NT2/D1 (cell line): ENCODE results near the gene PRAC1.
"Not testable (repeated sequence)": the region's sequence is repeated elsewhere in the genome, so short reads cannot be mapped to it uniquely, and the experiment has no call there.

Experiments
- DNase-seq: peaks from one replicate; pipeline ENCODE4 v3.0.0-alpha.2; 2011; ENCODE audit warnings: low read depth, low spot score
- H3K27me3 ChIP-seq: 2 replicates; pipeline ENCODE4 v1.6.0; 2011; ENCODE audit warnings: mild to moderate bottlenecking; ENCODE audit not compliant: insufficient read length, insufficient read depth
- H3K36me3 ChIP-seq: 2 replicates; pipeline ENCODE4 v1.6.1; 2011; ENCODE audit warnings: mild to moderate bottlenecking, low read length, mixed read lengths; ENCODE audit not compliant: insufficient read depth, insufficient read length
- H3K4me1 ChIP-seq: 2 replicates; pipeline ENCODE4 v1.5.1; 2011; ENCODE audit not compliant: insufficient read depth, insufficient read length
- H3K4me3 ChIP-seq: 2 replicates; pipeline ENCODE4 v1.5.1; 2011; ENCODE audit warnings: low read depth; ENCODE audit not compliant: insufficient read length
- H3K9ac ChIP-seq: 2 replicates; pipeline ENCODE4 v1.6.0; 2011; ENCODE audit warnings: low read depth; ENCODE audit not compliant: insufficient read length
- H3K9me3 ChIP-seq: 2 replicates; pipeline ENCODE4 v1.5.1; 2011; ENCODE audit warnings: mild to moderate bottlenecking, low read length; ENCODE audit not compliant: insufficient read depth
- SUZ12 ChIP-seq: IDR thresholded peaks from 2 replicates; pipeline ENCODE4 v1.6.1; 2011; ENCODE audit not compliant: insufficient read length, insufficient read depth; ENCODE audit errors: extremely low read depth
- YY1 ChIP-seq: IDR thresholded peaks from 2 replicates; pipeline ENCODE4 v1.6.1; 2011; ENCODE audit not compliant: insufficient read length, insufficient read depth
- ZNF274 ChIP-seq: IDR thresholded peaks from 2 replicates; pipeline ENCODE4 v1.6.1; 2011; ENCODE audit warnings: mild to moderate bottlenecking, low read depth, low read length

The PRAC1 gene

GRCh38 chr17:48718761-48719641, 3.3 kb downstream of the PRAC1 start:
- Histone ChIP-seq H3K9ac (peak overlapping the region; percentile 72), H3K36me3 (no peaks in the 10 kb centered on the region), H3K9me3 (no peaks in the 10 kb centered on the region), H3K4me3 (peak overlapping the region; percentile 45), H3K27me3 (peaks cover 81% of the 10 kb centered on the region), H3K4me1 (peaks cover 20% of the 10 kb centered on the region)
- no peak for DNase-seq
- TF ChIP-seq ZNF274 (no peak), SUZ12 (peak; percentile 71)

- no peak for DNase-seq
- Histone ChIP-seq H3K36me3 (no peaks in the 10 kb centered on the region), H3K4me1 (peaks cover 20% of the 10 kb centered on the region), H3K4me3 (peak overlapping the region; percentile 45), H3K9me3 (no peaks in the 10 kb centered on the region), H3K9ac (peak overlapping the region; percentile 72), H3K27me3 (peaks cover 74% of the 10 kb centered on the region)
- TF ChIP-seq ZNF274, result no peak
- TF ChIP-seq YY1, result no peak
- no peak for TF ChIP-seq SUZ12
Observed at GRCh38 chr17:48718227-48718760, 4.0 kb downstream of the PRAC1 start.

- no peak for DNase-seq
- H3K36me3 ChIP-seq, result no peaks in the 10 kb centered on the region
- H3K4me1 ChIP-seq, result peaks cover 20% of the 10 kb centered on the region
- H3K9ac ChIP-seq, result no peak overlapping the region
- H3K9me3 ChIP-seq, result no peaks in the 10 kb centered on the region
- H3K27me3 ChIP-seq, result peaks cover 69% of the 10 kb centered on the region
- TF ChIP-seq YY1, result no peak
- no peak for TF ChIP-seq ZNF274
- TF ChIP-seq SUZ12, result no peak
- no peak overlapping the region for H3K4me3 ChIP-seq
Observed at GRCh38 chr17:48717367-48718226, 4.7 kb downstream of the PRAC1 start.

- not testable (repeated sequence) for H3K9ac ChIP-seq
Observed at GRCh38 chr17:48716549-48716948, 5.8 kb downstream of the PRAC1 start.

GRCh38 chr17:48715496-48716399, 6.6 kb downstream of the PRAC1 start:
- H3K9me3 ChIP-seq, result no peaks in the 10 kb centered on the region
- peaks cover 17% of the 10 kb centered on the region for H3K4me1 ChIP-seq
- H3K9ac ChIP-seq, result no peak overlapping the region
- no peak overlapping the region for H3K4me3 ChIP-seq
- no peak for TF ChIP-seq SUZ12
- TF ChIP-seq YY1, result no peak
- TF ChIP-seq ZNF274, result no peak
- no peaks in the 10 kb centered on the region for H3K36me3 ChIP-seq
- peaks cover 56% of the 10 kb centered on the region for H3K27me3 ChIP-seq
- DNase-seq, result no peak

More at GRCh38 chr17:48716549-48716948, 5.8 kb downstream of the PRAC1 start:
- not testable (repeated sequence) for H3K4me3 ChIP-seq, H3K9me3 ChIP-seq, DNase-seq, H3K36me3 ChIP-seq
- Histone ChIP-seq H3K4me1 (peaks cover 17% of the 10 kb centered on the region), H3K27me3 (peaks cover 64% of the 10 kb centered on the region)

GRCh38 chr17:48711128-48711527, 11.2 kb downstream of the PRAC1 start:
- Histone ChIP-seq H3K36me3 (no peaks in the 10 kb centered on the region), H3K9ac (no peak overlapping the region), H3K4me1 (no peaks in the 10 kb centered on the region), H3K4me3 (no peak overlapping the region), H3K9me3 (no peaks in the 10 kb centered on the region), H3K27me3 (peaks cover 13% of the 10 kb centered on the region)
- TF ChIP-seq YY1 (no peak), SUZ12 (no peak), ZNF274 (no peak)
- no peak for DNase-seq
